GM21447 (cell line): ENCODE data around the gene RALGDS.
"Not testable (repeated sequence)": the region's sequence is repeated elsewhere in the genome, so short reads cannot be mapped to it uniquely, and the experiment has no call there.

Experiments
- ATAC-seq: cut with Tn5 transposase; IDR thresholded peaks from one replicate; pipeline ENCODE4 v1.9.1; 2021; ENCODE audit not compliant: unreplicated experiment

The RALGDS gene

DNA sequence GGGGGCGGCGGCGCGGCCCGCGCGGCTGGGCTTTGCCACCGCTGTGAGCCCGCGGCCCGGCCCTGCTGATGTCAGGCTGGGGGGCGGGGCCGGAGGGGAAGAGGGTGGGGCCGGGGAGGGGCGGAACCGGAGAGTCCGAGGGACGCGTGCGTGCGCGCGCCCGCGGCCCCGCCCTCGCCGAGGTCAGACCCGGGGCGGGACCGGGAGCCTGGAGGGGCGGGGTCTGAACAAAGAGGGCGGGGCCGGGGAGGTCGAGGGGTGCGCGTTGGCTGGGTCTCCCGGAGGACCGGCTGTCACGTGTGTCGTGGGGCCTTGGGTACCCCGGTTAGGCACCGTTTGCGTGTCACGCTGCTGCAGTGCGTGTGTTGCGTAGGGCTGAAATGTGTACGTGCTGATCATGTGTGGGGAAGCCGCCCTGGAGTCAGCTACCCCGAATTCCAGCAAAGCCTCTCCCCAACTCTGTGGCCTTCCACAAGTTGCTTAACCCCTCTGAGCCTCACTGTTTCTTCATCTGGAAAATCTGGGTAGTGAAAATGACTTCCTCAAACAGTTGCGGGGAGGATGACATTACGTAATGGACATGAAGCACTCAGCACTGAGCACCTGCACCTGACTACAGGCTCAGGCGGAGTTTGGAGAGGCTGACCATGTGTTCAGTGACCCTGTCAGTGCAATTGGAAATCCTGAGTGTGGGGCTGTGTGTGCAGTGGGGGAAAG lies at the start of gene RALGDS:
RALGDS (minus strand) TSS at position 43 of the 717 bp plus-strand sequence. CDS start 86 bp downstream, outside the sequence.
- peak; percentile 49 for ATAC-seq

DNA sequence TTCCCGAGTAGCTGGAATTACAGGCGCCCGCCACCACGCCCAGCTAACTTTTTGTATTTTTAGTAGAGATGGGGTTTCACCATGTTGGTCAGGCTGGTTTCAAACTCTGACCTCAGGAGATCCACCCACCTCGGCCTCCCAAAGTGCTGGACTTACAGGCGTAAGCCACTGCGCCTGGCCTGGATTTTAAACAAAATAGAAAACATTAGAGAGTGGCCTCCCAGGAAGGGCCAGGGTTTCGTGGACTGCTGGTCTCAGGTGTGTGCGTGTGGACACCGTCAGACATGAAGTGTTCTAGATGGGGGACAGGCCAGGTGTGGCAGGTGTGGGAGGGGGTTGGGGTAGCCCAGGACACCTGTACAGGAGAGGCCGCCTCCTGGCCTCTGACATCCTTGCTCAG lies 49.7 kb upstream of the RALGDS start:
- ATAC-seq: no peak

DNA sequence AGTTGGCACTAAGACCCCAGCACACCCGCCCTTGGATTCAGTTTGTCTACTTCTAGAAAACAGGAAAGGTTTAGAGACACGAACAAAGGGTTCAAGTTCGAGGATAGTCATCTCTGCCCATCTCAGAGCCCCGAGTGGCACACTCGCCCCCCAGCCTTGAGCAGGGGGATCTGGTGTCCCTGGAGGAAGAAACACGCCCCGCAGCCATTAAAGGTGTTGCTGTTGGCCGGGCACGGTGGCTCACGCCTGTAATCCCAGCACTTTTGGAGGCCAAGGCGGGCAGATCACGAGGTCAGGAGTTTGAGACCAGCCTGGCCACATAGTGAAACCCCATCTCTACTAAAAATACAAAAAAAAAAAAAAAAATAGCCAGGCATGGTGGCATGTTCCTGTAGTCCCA lies 48.6 kb upstream of the RALGDS start:
- not testable (repeated sequence) for ATAC-seq

DNA sequence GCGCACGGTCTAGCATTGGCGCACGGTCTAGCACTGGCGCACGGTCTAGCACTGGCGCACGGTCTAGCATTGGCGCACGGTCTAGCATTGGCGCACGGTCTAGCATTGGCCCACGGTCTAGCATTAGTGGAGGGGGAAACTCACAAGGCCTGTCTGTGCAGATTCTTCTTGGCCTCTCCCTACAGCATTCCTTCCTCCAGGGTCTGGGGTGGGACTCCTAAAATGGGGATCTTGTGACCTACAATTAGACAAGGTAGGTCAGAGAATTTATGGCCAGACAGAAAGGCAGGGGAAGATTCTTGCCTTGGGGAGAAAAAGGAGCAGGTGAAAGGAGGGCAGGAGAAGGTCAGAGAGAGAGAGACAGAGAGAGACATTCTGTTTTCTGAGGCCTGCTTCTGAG lies 48.1 kb upstream of the RALGDS start:
- no peak for ATAC-seq

DNA sequence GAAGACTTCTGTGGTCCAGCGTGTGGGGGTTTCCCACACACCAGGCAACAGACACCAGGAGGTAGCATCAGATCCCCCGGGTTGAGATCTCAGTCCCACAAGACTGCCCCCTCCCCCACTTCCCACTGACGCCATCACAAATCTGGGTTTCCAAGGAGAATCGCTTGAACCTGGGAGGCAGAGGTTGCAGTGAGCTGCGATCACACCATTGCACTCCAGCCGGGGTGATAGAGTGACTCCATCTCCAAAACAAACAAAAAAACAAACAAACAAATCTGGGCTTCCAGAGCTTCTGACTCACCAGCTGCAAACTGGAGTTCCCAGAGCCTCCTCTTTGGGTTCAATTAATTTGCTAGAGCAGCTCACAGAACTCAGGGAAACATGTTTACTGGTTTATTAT lies 47.4 kb upstream of the RALGDS start:
- no peak for ATAC-seq

DNA sequence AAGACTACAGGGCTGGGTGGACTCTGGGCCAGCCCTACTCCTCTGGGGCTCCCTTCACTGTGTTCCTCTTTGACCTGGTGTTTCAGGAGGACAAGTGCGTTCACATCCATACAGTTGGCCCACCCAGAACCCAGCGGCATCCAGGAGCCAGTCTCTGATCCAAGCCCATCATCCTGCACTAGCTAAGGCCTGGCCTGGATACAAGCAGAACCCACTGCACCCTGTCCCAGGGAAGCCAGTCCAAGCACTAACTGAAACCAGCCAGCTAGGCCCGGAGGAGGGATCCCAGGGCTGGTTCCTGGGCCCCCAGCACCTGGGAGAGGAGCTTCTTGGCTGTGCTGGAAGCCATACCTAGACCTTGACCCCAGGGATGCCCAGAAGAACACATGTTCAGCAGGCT lies 46.7 kb upstream of the RALGDS start:
- no peak for ATAC-seq

DNA sequence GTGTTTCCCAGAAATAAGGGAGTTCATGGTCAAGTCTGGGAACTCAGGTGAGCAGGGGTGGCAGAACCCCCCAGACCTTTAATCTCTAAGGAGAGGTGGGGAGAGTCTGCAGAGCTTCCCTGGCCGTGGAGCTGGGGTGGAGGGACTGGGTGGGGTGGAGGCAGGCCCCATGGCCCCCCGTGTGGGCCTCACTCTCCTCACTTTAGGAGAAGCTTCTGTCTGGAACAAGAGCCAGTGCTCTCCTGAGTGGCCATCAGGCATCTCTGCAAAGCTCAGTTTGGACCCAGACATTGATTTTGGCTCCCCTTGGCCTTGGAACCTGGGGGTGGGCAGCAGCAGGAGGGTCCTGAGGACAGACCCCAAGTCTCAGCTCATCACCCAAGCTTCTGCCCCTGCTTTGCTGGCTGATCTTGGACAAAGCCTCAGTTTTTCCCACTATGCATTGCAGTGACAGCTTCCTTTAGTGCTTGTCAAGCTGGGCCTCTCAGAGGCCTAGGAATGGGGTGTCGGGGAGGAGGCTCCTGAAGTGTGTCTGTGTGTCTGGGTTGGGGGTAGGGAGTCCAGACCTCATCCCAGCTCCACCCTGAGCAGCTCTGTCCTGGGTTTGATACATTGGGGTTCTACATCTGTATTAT lies 46.2 kb upstream of the RALGDS start:
- ATAC-seq: no peak

DNA sequence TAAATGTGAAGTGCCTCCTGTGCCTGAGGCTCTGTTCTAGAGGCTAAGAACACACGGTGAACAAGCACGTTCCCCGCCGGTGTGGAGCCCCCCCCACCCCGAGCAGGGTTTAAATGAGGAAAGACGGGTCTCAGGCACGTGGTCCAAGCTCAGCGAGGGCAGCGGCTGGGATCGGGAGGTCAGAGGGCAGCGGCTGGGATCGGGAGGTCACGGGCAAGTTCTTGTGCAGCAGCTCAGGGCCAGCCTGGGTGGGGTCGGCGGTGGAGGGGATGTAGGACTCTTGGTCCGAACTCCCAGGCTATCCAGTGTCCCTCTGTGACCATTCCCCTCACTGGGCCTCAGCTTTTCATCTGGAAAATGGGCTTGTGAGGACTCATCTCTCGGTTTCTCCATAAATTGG lies 45.4 kb upstream of the RALGDS start:
- ATAC-seq: no peak

DNA sequence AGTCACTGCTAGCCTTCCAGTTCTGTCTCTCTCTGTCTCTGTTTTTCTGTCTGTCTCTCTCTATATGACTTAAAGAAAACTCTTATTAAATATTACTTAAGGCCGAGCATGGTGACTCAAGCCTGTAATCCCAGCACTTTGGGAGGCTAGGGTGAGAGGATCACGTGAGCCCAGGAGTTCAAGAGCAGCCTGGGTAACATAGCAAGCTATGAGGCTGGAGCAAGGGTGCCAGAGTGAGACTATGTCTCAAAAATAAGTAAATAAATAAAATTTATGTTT lies 44.4 kb upstream of the RALGDS start:
- no peak for ATAC-seq

DNA sequence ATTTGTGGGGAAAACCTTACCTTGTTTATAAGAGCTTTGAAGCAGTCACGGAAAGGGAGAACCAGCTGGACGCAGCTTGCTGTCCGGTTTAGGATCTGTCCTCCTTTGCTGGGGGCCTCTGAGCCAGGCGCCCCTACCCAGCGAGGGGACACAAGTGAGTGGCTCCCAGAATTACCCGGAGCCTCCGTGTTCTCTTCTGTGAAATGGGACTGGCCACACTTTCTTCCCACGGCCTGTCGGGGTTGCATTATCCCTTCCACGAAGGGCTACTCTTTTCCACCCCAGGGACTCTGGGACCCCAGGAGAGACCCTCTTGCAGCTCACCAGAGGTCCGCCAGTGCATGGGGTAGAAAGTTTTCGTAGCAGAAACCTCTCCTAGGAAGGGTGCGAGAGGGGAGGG lies 43.2 kb upstream of the RALGDS start:
- ATAC-seq: no peak

DNA sequence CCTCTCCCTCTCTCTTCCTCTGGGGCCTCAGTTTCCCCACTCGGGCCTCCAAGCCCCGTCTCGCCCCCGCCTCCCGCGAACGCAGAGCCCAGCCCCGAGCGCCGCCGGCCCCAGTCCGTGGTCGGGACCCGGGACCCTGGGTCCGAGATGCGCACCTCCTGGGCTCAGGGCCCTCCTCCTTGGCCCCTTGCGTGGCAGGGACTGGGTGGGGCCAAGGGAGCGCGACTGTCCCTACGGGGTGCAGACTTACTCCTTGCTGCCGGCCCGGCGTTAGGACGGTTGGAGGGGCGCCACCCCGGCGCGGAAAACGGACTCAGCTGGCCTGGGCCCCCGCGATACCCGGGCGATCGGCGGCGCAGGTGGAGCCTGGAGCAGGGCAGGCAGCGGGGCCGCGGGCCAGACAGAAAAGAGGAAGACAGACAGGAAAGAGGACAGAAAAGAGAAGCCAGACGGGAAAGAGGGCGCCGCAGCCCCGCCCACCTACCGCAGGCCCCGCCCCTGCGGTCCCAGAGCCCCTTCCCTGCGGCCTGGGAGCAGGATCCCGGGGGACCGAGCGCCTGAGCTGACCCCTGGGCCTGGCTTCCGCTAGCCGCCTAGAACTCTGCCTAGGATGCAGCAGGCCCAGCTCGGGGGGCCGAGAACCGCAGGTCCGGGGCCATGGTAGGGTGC lies 42.6 kb upstream of the RALGDS start, which contains the start of gene GBGT1:
GBGT1 (minus strand) TSS at position 411 of the 669 bp plus-strand sequence. CDS start 1,502 bp downstream, outside the sequence.
- peak; percentile 56 for ATAC-seq

DNA sequence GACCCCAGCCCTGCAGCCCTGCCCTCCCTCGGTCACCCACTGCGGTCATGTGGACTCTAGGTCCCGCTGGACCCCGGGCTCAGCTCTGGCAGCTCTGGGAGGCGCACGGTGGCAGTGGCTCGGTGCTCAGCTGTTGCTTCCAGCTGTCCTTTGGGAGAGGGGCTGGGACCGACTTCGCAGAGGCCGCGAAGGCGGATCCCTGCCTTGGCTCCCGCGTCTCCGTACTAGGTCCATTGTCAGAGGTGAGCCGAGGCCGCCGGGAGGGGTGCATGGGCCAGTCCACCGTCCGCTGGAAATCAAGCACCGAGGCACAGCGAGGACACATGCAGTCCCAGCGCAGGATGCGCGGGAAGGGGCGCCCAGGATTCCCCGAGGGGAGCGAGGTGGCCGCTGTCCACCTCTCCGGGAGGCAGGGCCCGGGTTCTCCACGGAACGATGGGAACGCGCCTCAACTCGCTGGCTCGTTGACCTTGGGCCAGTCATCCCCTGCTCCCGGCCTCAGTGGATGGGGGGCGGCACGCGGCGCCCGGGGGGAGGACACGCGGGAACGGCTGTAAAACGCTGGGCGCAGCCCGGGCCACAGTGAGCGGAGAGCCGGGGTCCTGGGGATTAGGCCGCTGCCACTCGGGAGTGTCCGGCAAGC lies 41.9 kb upstream of the RALGDS start:
- ATAC-seq: no peak

DNA sequence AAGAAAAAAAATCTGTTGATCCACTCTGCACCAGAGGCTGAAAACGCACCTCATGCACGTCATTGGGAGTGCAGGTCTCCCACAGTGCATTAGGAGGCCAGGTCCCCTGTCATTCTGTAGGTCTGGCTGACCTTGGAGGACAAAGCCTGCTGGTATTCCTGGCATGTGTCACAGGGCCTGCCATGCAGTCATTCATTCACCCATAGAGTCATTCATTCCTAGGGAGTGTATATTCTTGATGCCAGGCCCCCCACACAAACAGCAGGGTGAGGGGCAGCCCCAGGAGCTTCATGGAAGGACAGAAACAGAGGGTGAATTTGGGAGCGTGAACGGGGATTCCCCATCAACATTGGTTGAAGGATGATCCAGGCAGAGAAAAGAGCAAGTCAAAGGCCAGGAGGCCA lies 40.5 kb upstream of the RALGDS start:
- no peak for ATAC-seq

DNA sequence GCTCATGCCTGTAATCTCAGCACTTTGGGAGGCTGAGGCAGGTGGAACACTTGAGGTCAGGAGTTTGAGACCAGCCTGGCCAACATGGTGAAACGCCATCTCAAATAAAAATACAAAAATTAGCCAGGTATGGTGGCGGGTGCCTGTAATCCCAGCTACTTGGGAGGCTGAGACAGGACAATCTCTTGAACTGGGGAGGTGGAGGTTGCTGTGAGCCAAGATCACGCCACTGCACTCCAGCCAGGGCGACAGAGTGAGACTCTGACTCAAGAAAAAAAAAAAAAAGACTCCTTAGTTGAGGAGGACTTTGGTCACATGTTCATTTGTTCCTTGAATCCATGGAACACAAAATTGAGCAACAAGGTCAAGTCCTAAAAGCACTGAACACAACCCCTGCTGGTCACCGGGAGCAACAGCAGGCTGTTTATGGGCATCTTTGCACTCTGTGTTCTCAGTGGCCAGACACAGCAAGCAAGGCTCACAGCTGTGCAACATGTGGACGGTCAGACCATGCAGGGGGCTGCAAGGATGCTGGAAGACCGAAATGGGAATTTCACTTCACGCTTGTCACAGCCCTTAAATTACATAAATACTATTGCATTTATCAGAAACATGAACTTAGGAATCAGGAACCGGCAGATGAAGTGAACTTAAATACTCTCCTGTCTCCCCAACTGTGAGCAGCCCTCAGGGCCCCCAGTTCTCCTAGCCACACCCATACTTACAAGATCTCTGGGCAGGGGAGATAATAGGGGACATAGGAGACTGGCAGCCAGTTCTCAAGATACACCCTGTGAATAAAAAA lies 39.9 kb upstream of the RALGDS start:
- ATAC-seq: no peak

DNA sequence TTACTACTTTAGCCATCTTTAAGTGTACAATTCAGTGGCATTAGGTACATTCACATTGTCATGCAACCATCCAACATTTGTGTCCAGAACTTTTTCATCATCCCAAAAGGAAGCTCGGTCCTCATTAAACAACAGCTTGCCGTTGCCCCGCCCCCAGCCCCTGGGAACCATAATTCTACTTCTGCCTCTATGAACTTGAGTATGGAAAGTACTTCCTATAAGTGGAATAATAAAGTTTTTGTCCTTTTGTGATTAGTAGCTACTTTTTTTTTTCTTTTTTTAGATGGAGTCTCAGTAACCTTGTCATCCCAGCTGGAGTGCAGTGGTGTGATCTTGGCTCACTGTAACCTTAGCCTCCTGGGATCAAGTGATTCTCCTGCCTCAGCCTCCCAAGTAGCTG lies 37.7 kb upstream of the RALGDS start:
- ATAC-seq: no peak

DNA sequence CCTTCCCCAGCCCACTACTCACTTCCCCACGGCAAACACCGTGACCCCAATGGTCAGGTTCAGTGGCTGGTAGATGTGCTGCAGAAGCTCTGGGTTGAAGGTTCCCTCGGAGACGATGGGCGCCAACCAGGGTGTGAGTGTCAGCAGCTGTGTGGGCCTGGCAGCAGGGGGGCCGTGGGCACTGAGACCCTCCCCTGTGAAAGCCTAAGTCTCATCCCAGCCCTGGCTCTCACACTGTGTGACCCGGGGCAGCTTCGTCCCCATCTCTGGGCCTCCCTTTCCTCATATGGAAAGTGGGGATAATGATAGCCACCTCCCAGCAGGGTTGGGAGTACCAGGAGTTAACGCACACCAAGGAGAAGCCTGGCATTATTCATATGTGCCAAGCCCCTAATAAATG lies 34.1 kb upstream of the RALGDS start:
- ATAC-seq: no peak

DNA sequence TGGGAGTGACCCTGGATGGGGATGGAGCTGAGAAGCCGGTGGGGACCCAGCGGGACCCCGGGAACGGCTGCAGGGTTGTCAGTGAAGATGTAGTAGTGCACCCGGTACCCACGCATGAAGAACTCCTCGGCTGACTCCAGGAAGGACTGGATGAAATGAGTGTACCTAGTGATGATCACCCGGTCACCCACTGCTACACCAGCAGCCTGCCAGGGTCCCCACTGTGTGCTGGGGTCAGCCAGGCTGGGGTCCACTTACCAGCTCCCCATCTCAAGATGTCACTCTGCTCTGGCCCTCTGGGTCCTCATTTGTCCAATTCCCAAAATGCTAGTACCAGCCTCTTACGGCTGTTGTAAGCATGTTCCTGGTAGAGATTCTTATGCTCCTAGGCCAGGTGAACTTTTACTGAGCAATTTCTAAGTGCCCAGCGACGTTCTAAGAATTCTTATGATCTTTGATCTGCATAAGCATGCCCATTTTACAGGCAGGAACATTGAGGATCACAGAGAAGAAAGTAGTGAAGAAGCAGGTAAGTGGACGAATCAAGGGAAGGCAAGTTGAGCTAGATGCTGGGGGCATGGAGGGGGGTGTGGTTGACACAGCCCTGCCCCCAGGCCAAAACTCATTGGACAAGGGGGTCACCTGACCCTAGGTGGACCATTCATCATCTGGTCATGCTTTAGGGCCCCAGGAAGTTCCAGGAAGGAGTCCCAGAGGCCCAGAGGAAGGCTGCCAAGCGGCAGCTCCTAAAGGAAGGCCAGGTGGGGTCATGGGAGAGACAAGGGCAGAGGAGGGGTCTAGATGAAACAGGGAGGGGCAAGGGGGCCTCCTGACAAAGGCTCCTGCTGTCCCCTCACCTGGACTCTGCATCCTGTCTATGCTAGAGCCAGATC lies 33.3 kb upstream of the RALGDS start:
- no peak for ATAC-seq

DNA sequence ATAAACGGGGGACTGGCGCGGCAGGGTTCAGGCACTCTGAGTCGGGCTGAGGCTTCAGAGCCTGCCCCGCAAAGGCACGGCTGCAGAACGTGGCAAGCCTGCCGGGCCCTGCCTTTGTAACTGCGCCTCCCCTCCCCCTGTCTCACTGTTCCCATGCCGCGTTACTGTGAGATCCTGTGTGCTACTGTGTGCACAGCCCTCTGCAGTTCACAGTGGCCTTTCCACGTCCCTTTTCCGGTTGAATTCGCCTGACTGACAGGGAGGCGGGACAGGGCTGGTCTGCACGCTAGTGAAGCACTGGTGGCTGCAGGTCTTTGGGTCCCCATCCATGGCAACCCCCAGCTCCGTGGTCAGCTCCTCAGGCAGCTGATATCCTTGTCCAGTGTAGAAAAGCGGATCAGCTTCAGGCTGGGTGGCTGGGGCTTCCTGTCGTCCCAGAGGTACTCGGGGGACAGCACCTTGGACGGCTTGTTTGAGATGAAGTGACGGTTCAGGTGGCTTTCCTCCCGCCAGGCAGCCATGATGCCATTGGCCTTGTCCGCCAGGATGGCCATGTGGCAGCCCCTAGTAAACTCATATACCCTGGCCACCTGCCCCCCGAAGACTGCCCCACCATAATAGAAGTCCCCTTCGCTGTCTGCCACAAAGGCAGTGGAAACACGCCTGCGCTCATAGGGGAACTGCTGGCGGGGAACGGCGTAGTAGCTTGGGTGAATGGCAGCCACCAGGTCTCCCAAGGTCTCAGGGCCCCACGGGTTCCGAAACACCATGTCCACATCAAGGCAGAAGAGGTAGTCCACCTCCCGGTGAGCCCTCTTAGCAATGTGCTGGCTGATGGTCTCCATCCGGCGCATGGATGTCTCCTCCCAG lies 32.4 kb upstream of the RALGDS start:
- ATAC-seq: no peak
